Trophoblast cell (in vitro differentiated cells and primary cell): ENCODE measurements around the gene ERI2.

Experiments used
- DNase-seq, 2 donors: peaks; one replicate each; pipeline ENCODE4 v3.0.0-alpha.2; 2016
- H2AFZ ChIP-seq: 2 replicates; pipeline ENCODE4 v1.6.1; 2013; ENCODE audit warnings: low read length, moderate library complexity, mild to moderate bottlenecking; ENCODE audit not compliant: insufficient read depth, poor library complexity
- H2AK5ac ChIP-seq: 2 replicates; pipeline ENCODE4 v1.6.1; 2013; ENCODE audit warnings: mild to moderate bottlenecking, low read length
- H2BK120ac ChIP-seq: 2 replicates; pipeline ENCODE4 v1.6.1; 2013; ENCODE audit warnings: low read length, mild to moderate bottlenecking, moderate library complexity; ENCODE audit not compliant: insufficient read depth, poor library complexity
- H2BK12ac ChIP-seq: 2 replicates; pipeline ENCODE4 v1.6.1; 2013; ENCODE audit warnings: mild to moderate bottlenecking, low read length, moderate library complexity
- H2BK5ac ChIP-seq: 2 replicates; pipeline ENCODE4 v1.6.1; 2013; ENCODE audit warnings: low read length, low read depth, moderate library complexity, mild to moderate bottlenecking; ENCODE audit not compliant: poor library complexity
- H3K14ac ChIP-seq: 2 replicates; pipeline ENCODE4 v1.6.1; 2013; ENCODE audit warnings: mild to moderate bottlenecking, low read length
- H3K18ac ChIP-seq: 2 replicates; pipeline ENCODE4 v1.6.1; 2013; ENCODE audit warnings: mild to moderate bottlenecking, low read length
- H3K23ac ChIP-seq: 2 replicates; pipeline ENCODE4 v1.6.1; 2013; ENCODE audit warnings: low read length
- H3K27ac ChIP-seq: 2 replicates; pipeline ENCODE4 v1.5.1; 2013; ENCODE audit warnings: low read depth, mild to moderate bottlenecking, inconsistent platforms, low read length, moderate library complexity
- H3K27me3 ChIP-seq: 2 replicates; pipeline ENCODE4 v1.6.1; 2013; ENCODE audit warnings: inconsistent platforms, mild to moderate bottlenecking, low read length, moderate library complexity; ENCODE audit not compliant: insufficient read depth
- H3K36me3 ChIP-seq, 2 experiments: 1 replicate in 1 of 2; 2 replicates in 1 of 2; pipeline ENCODE4 v1.6.1; 2013; ENCODE audit warnings: low read length in 2 of 2, mild to moderate bottlenecking in 2 of 2, moderate library complexity in 1 of 2; ENCODE audit not compliant: insufficient read depth in 2 of 2, control insufficient read depth in 1 of 2
- H3K4ac ChIP-seq: 2 replicates; pipeline ENCODE4 v1.6.1; 2013; ENCODE audit warnings: low read depth, mild to moderate bottlenecking, low read length, moderate library complexity
- H3K4me1 ChIP-seq, 2 experiments: 1 replicate in 1 of 2; 2 replicates in 1 of 2; pipeline ENCODE4 v1.6.1; 2013; ENCODE audit warnings: low read length in 2 of 2, mild to moderate bottlenecking in 2 of 2, moderate library complexity in 1 of 2; ENCODE audit not compliant: insufficient read depth in 2 of 2, control insufficient read depth in 1 of 2
- H3K4me2 ChIP-seq: 2 replicates; pipeline ENCODE4 v1.6.1; 2013; ENCODE audit warnings: inconsistent platforms, mild to moderate bottlenecking, low read length, moderate library complexity
- H3K4me3 ChIP-seq: 2 replicates; pipeline ENCODE4 v1.5.1; 2013; ENCODE audit warnings: mild to moderate bottlenecking, low read depth, low read length, inconsistent platforms
- H3K79me1 ChIP-seq: one replicate; pipeline ENCODE4 v1.6.1; 2013; ENCODE audit warnings: low read length
- H3K79me2 ChIP-seq: 2 replicates; pipeline ENCODE4 v1.6.1; 2013; ENCODE audit warnings: low read length, mild to moderate bottlenecking; ENCODE audit not compliant: control insufficient read depth, insufficient read depth, poor library complexity
- H3K9ac ChIP-seq: 2 replicates; pipeline ENCODE4 v1.6.1; 2013; ENCODE audit warnings: mild to moderate bottlenecking, low read length
- H3K9me3 ChIP-seq: 2 replicates; pipeline ENCODE4 v1.6.1; 2013; ENCODE audit warnings: low read depth, mild to moderate bottlenecking, control low read depth, inconsistent platforms, low read length; ENCODE audit not compliant: insufficient read depth
- H4K12ac ChIP-seq: 2 replicates; pipeline ENCODE4 v1.6.1; 2013; ENCODE audit warnings: low read depth, mild to moderate bottlenecking, low read length, moderate library complexity
- H4K8ac ChIP-seq: 2 replicates; pipeline ENCODE4 v1.6.1; 2013; ENCODE audit warnings: low read depth, mild to moderate bottlenecking, low read length, moderate library complexity
- H4K91ac ChIP-seq: one replicate; pipeline ENCODE4 v1.6.1; 2013; ENCODE audit warnings: low read depth, mild to moderate bottlenecking, low read length, moderate library complexity
- WGBS: extraction: QIAGEN DNeasy Blood & Tissue Kit; methylation state at CpG from one replicate; pipeline ENCODE4 v1.1.7; 2013; ENCODE audit warnings: missing lambda C conversion rate; ENCODE audit not compliant: insufficient read length, insufficient coverage; ENCODE audit errors: extremely low coverage; 5-methylcytosine and 5-hydroxymethylcytosine counted together

ERI2 gene

DNA sequence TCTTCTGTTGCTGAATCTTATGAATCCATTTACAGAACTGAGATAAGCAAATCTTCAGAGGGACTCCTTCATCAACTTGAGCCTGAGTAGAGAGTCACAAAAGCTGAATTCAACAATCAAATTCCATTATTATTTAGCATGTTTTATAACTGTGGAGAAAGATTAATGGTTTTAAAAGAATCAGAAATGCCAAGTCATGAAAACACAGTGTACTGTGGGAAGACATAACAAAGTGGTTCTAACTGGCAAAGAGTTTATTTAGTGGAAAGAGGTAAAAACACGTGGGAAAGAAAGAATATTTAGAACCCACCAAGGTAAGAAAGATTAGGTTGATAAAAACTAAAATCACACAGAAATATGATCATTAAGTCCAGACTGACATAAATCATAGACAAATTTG lies 5.0 kb downstream of the ERI2 start:
- DNase-seq, result no peak
- Histone ChIP-seq H3K9ac (no peak overlapping the region), H4K12ac (no peak overlapping the region), H3K79me2 (peaks cover 4% of the 10 kb centered on the region), H3K36me3 (peaks cover 2% of the 10 kb centered on the region in 2 experiments), H3K23ac (no peak overlapping the region), H4K8ac (no peak overlapping the region), H4K91ac (no peak overlapping the region), H2BK12ac (no peak overlapping the region), H3K9me3 (no peaks in the 10 kb centered on the region), H3K27me3 (no peaks in the 10 kb centered on the region), H2AK5ac (no peak overlapping the region), H3K18ac (no peak overlapping the region), H2BK120ac (no peak overlapping the region), H3K4me1 (no peaks in the 10 kb centered on the region), H2AFZ (no peak overlapping the region), H3K79me1 (peaks cover 4% of the 10 kb centered on the region), H3K4ac (no peak overlapping the region), H3K4me3 (no peak overlapping the region), H3K4me2 (no peak overlapping the region), H3K14ac (no peak overlapping the region), H3K27ac (no peak overlapping the region), H2BK5ac (no peak overlapping the region)
- WGBS, result no CpG with 5 or more reads among the region's 1 CpG

- no peak overlapping the region for H3K4me2 ChIP-seq
- no peak overlapping the region for H2BK120ac ChIP-seq
- no peak overlapping the region for H3K27ac ChIP-seq
- no peak overlapping the region for H3K23ac ChIP-seq
- no peaks in the 10 kb centered on the region for H3K79me1 ChIP-seq
- H2BK12ac ChIP-seq, result no peak overlapping the region
- no peak overlapping the region for H3K18ac ChIP-seq
- no peak overlapping the region for H3K4me3 ChIP-seq
- peaks cover 2% of the 10 kb centered on the region in 2 experiments for H3K36me3 ChIP-seq
- no peak overlapping the region for H3K9ac ChIP-seq
- H3K27me3 ChIP-seq, result no peaks in the 10 kb centered on the region
- no peak overlapping the region for H3K4ac ChIP-seq
- no peaks in the 10 kb centered on the region for H3K79me2 ChIP-seq
- no peaks in the 10 kb centered on the region for H3K9me3 ChIP-seq
- H4K8ac ChIP-seq, result no peak overlapping the region
- no peak overlapping the region for H4K91ac ChIP-seq
- no peak overlapping the region for H3K14ac ChIP-seq
- H3K4me1 ChIP-seq, result no peaks in the 10 kb centered on the region
- no peak overlapping the region for H2AFZ ChIP-seq
- WGBS, result no CpG with 5 or more reads among the region's 2 CpGs
- DNase-seq, result peak in 1 of 2 donors; percentile 63
- H2AK5ac ChIP-seq, result no peak overlapping the region
- H4K12ac ChIP-seq, result no peak overlapping the region
- H2BK5ac ChIP-seq, result no peak overlapping the region
Measured at GRCh38 chr16:20799599-20799998, 6.7 kb downstream of the ERI2 start.

DNA sequence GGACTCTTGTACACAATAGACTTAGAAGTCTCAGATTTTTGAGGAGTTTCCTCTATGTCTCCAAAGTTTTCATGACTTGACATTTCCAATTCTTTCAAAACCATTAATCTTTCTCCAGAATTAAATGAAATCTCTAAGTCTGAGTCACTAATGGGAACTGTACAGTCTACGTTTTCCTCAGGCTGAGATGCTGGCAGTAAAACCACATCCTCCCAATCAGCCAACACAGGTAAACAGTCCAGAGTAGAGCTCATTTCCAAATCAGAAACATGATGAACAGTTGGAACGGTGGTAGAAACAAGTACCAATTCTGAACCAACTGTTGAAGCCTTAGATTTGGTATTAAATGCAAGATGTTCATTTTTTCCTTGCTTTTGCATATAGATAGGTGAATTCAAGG lies 7.9 kb downstream of the ERI2 start:
- Histone ChIP-seq H3K9ac (no peak overlapping the region), H3K4me2 (no peak overlapping the region), H3K4me1 (no peaks in the 10 kb centered on the region), H3K27ac (no peak overlapping the region), H3K9me3 (no peaks in the 10 kb centered on the region), H2BK5ac (no peak overlapping the region), H3K27me3 (no peaks in the 10 kb centered on the region), H3K4me3 (no peak overlapping the region), H2BK120ac (no peak overlapping the region), H4K91ac (no peak overlapping the region), H3K4ac (no peak overlapping the region), H3K23ac (no peak overlapping the region), H3K18ac (no peak overlapping the region), H3K36me3 (peaks cover 2% of the 10 kb centered on the region in 2 experiments), H4K12ac (no peak overlapping the region), H3K79me1 (no peaks in the 10 kb centered on the region), H3K79me2 (no peaks in the 10 kb centered on the region), H2BK12ac (no peak overlapping the region), H2AFZ (no peak overlapping the region), H4K8ac (no peak overlapping the region), H3K14ac (no peak overlapping the region), H2AK5ac (no peak overlapping the region)
- DNase-seq, result no peak
- no CpG with 5 or more reads among the region's 2 CpGs for WGBS

DNA sequence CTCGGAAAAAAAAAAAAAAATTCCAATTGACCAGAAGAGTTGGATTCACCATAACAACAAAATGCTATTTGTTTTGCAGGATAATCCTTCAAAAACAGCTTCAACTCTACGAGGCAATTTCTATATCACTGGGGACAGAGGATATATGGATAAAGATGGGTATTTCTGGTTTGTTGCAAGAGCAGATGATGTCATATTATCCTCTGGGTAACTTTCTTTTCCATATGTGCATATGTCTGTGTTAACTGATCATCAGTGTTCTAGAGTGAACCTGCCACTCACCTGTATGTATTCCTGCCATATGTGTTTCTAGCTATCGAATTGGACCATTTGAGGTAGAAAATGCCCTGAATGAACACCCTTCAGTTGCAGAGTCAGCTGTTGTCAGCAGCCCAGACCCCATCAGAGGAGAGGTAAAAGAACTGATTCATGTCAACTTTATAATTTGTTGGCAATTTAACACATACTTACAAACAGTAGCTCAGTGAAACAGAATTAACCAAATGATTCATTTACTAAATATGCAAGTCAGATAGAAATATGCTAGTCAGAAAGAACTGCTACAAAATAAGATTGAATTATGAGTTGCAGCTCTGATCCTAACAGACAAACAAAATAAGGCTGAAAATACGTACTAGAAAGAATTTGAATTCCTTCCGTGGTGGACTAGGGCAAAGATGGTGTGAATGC lies 14.2 kb downstream of the ERI2 start:
- Histone ChIP-seq H3K4ac (no peak overlapping the region), H4K12ac (no peak overlapping the region), H4K91ac (no peak overlapping the region), H3K18ac (no peak overlapping the region), H3K4me2 (no peak overlapping the region), H3K27ac (no peak overlapping the region), H2BK120ac (no peak overlapping the region), H3K9ac (no peak overlapping the region), H3K79me2 (no peaks in the 10 kb centered on the region), H3K27me3 (no peaks in the 10 kb centered on the region), H3K4me3 (no peak overlapping the region), H3K36me3 (no peaks in the 10 kb centered on the region), H3K4me1 (no peaks in the 10 kb centered on the region), H3K14ac (no peak overlapping the region), H3K23ac (no peak overlapping the region), H4K8ac (no peak overlapping the region), H2AFZ (no peak overlapping the region), H3K79me1 (no peaks in the 10 kb centered on the region), H2AK5ac (no peak overlapping the region), H2BK5ac (no peak overlapping the region), H3K9me3 (no peaks in the 10 kb centered on the region), H2BK12ac (no peak overlapping the region)
- no peak for DNase-seq
- no CpG with 5 or more reads among the region's 5 CpGs for WGBS
